ENCODE data around the gene SHCBP1L. TPM values are rescaled to one million over a fixed set of nuclear protein-coding genes. Genes with fewer than 3 reads are reported as not detected.

Gene SHCBP1L
- total RNA-seq, 1 experiment from 2014 or later = not detected

GRCh38 chr1:182985876-182986275, 32.9 kb upstream of the SHCBP1L start:
- no peaks in the 10 kb centered on the region for H3K4me1 ChIP-seq (ENCODE audit: insufficient read depth, low read length)
- H2AFZ ChIP-seq (ENCODE audit: low read length) = no peak overlapping the region
- H2BK12ac ChIP-seq (ENCODE audit: insufficient read length, low read depth, low read length) = no peak overlapping the region
- no peaks in the 10 kb centered on the region for H3K79me1 ChIP-seq (ENCODE audit: insufficient read depth, low read depth, low read length, poor library complexity, severe bottlenecking)
- no peak for DNase-seq
- H4K91ac ChIP-seq (ENCODE audit: insufficient read length, low read depth, low read length) = no peak overlapping the region
- H3T11ph ChIP-seq (ENCODE audit: low read length) = no peak overlapping the region
- TF ChIP-seq CTCF (conservative IDR thresholded peaks at IDR 0.05) = no peak
- Mint-ChIP-seq H3K27ac (no peak overlapping the region), H3K4me3 (no peak overlapping the region), H3K27me3 (ENCODE audit: low read depth) (no peaks in the 10 kb centered on the region), H3K9me3 (peaks cover 3 to 7% of the 10 kb centered on the region in 2 experiments; a peak in 1 of 5 replicates), H3K36me3 (ENCODE audit: insufficient read depth in 1 of 3, low read depth in 3 of 3) (peaks cover 0 to 6% (median 0%) of the 10 kb centered on the region in 3 experiments; a peak in 2 of 7 replicates), H3K4me1 (peaks cover 0 to 8% of the 10 kb centered on the region in 2 experiments; a peak in 2 of 4 replicates)
- H3K23me2 ChIP-seq (ENCODE audit: insufficient read length, low read depth, low read length, poor library complexity, severe bottlenecking) = no peaks in the 10 kb centered on the region
- H2BK120ac ChIP-seq (ENCODE audit: low read depth, low read length, poor library complexity, severe bottlenecking) = no peak overlapping the region
- no peak overlapping the region for H3K27ac ChIP-seq (ENCODE audit: insufficient read length, low read depth, low read length)
- no peaks in the 10 kb centered on the region for H3K9me3 ChIP-seq (ENCODE audit: control insufficient read depth, low read depth, low read length)
- no peak overlapping the region for H3K4me2 ChIP-seq (ENCODE audit: insufficient read depth, insufficient read length, low read length)
- no peak overlapping the region for H2BK20ac ChIP-seq (ENCODE audit: low read depth, low read length, poor library complexity, severe bottlenecking)
- H2BK15ac ChIP-seq (ENCODE audit: low read depth, low read length) = no peak overlapping the region
- H3K9ac ChIP-seq (ENCODE audit: extremely low read depth, insufficient read length, low read length) = no peak overlapping the region
- no peak overlapping the region for H2AK5ac ChIP-seq (ENCODE audit: insufficient read length, low read length)
- H4K8ac ChIP-seq (replicated peaks; ENCODE audit: insufficient read length, low read depth, low read length) = no peak overlapping the region
- H3K79me2 ChIP-seq (ENCODE audit: insufficient read depth, low read length) = no peaks in the 10 kb centered on the region
- H3K4ac ChIP-seq (ENCODE audit: low read depth, low read length) = no peak overlapping the region
- H4K5ac ChIP-seq (ENCODE audit: insufficient read length, low read depth, low read length) = no peak overlapping the region
- no peak overlapping the region for H3K23ac ChIP-seq (ENCODE audit: insufficient read length, low read depth, low read length)
- no peaks in the 10 kb centered on the region for H3K27me3 ChIP-seq (ENCODE audit: insufficient read depth, low read length)
- H3K18ac ChIP-seq (ENCODE audit: insufficient read length, low read depth, low read length) = no peak overlapping the region
- no CpG with 5 or more reads among the region's 1 CpG for WGBS (ENCODE audit: extremely low coverage, insufficient read length, low lambda C conversion rate)
- H2BK5ac ChIP-seq (ENCODE audit: insufficient read length, low read length) = no peak overlapping the region
- no peak overlapping the region for H3K14ac ChIP-seq (ENCODE audit: insufficient read depth, low read length)
- no peaks in the 10 kb centered on the region for H4K20me1 ChIP-seq (ENCODE audit: control insufficient read depth, insufficient read depth, insufficient read length)
- no peak overlapping the region for H3K56ac ChIP-seq (ENCODE audit: insufficient read length, low read depth, low read length)
